Colonic mucosa (tissue), 4 donors: ENCODE results near the gene ADARB2. TPM values are rescaled to one million over a fixed set of nuclear protein-coding genes. Genes with fewer than 3 reads are reported as not detected.

Experiments
- DNase-seq: peaks from one replicate; pipeline ENCODE4 v3.0.0-alpha.2; 2020
- H3K27ac ChIP-seq: fragments of 200-600 bp; one replicate; pipeline ENCODE4 v1.8.0; 2021
- H3K27me3 ChIP-seq: fragments of 200-600 bp; one replicate; pipeline ENCODE4 v1.8.0; 2021
- H3K36me3 ChIP-seq: fragments of 200-600 bp; one replicate; pipeline ENCODE4 v1.8.0; 2021
- H3K4me1 ChIP-seq: fragments of 200-600 bp; one replicate; pipeline ENCODE4 v1.8.0; 2021; ENCODE audit warnings: mild to moderate bottlenecking
- H3K4me3 ChIP-seq: fragments of 200-600 bp; one replicate; pipeline ENCODE4 v1.8.0; 2021
- H3K9ac ChIP-seq, 2 donors: one replicate each; pipeline ENCODE4 v1.7.0; 2013; ENCODE audit warnings: control low read depth in 2 of 2, low read depth in 2 of 2, low read length in 2 of 2
- H3K9me3 ChIP-seq: fragments of 200-600 bp; one replicate; pipeline ENCODE4 v1.8.0; 2021
- intact Hi-C: fragments of 100-400 bp; cut with DNase I; formaldehyde crosslinking; loops from one replicate; pipeline ENCODE4 v1.14.1; 2022
- total RNA-seq, 2 donors: library from RNA; stranded (reverse); fragmentation: NEBNext Ultra II Directional in 1 of 2; extraction: Animal tissue kit (Norgen Biotek cat#: 25700) in 1 of 2; gene quantifications; one replicate each; pipeline ENCODE4 v1.2.1, GENCODE V29; 2021
- TF ChIP-seq, protein P1 (sequence below): fragments of 200-600 bp; IDR thresholded peaks from one replicate; pipeline ENCODE4 v1.8.0; 2022; ENCODE audit warnings: antibody characterized with exemption, mild to moderate bottlenecking
- donor health status: healthy.
- donor health status: DM: no; HTN: no; CAD: no.
- donor health status: DM: no; HTN: no; CAD: no.

ADARB2 gene
- total RNA-seq, 2 donors from 2014 or later, result 0.19 TPM; not detected in 1

DNA sequence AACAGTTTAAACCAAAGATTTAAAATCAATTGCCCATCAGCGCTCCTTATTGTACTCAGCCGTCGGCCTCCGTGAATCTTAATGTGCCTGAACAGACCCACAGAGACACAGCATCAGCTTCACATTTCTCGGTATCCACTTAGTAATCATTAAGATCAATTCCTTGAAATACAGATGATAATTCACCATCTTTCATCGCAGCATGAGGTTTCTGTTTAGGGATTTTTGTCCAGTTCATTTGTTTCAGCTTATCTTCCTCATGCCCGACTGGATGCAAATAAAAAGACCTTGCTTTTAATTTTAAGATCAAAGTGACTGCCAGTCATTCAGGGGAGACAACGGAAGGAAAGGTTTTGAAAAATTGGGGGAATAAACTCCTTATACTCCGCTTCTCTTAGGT lies 473.3 kb downstream of the ADARB2 start:
- no peak for DNase-seq
- Histone ChIP-seq H3K27ac (no peak overlapping the region), H3K4me3 (no peak overlapping the region), H3K9ac (no peak overlapping the region), H3K9me3 (no peaks in the 10 kb centered on the region), H3K4me1 (no peaks in the 10 kb centered on the region), H3K36me3 (no peaks in the 10 kb centered on the region), H3K27me3 (no peaks in the 10 kb centered on the region)
- intact Hi-C loops, result no loop called here
- TF ChIP-seq, protein P1, sequence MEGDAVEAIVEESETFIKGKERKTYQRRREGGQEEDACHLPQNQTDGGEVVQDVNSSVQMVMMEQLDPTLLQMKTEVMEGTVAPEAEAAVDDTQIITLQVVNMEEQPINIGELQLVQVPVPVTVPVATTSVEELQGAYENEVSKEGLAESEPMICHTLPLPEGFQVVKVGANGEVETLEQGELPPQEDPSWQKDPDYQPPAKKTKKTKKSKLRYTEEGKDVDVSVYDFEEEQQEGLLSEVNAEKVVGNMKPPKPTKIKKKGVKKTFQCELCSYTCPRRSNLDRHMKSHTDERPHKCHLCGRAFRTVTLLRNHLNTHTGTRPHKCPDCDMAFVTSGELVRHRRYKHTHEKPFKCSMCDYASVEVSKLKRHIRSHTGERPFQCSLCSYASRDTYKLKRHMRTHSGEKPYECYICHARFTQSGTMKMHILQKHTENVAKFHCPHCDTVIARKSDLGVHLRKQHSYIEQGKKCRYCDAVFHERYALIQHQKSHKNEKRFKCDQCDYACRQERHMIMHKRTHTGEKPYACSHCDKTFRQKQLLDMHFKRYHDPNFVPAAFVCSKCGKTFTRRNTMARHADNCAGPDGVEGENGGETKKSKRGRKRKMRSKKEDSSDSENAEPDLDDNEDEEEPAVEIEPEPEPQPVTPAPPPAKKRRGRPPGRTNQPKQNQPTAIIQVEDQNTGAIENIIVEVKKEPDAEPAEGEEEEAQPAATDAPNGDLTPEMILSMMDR, result no peak

DNA sequence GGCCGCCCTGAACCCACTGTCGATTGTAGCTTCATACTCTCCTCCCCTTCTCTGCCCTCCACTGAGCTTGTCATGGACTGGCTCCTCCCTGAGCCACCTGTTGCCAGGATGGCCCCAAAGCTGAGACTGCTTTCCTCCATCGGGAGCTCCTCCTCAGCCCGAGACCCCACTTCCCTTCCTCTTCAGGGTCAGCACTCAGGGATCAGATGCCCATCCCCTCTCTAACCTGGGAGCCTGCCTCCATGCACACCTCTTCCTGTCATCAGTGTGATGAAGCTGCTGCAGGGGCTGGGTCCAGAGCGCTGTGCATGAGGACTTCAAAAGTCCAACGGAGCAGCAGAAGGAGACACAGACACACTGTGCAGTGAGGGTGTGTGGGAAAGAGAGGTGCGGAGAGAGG lies 480.1 kb downstream of the ADARB2 start:
- H3K36me3 ChIP-seq, result no peaks in the 10 kb centered on the region
- H3K9me3 ChIP-seq, result no peaks in the 10 kb centered on the region
- no peaks in the 10 kb centered on the region for H3K4me1 ChIP-seq
- TF ChIP-seq, protein P1, result no peak
- no peak overlapping the region for H3K4me3 ChIP-seq
- H3K27me3 ChIP-seq, result no peaks in the 10 kb centered on the region
- H3K9ac ChIP-seq, result no peak overlapping the region
- intact Hi-C loops, result no loop called here
- no peak for DNase-seq
- H3K27ac ChIP-seq, result no peak overlapping the region

DNA sequence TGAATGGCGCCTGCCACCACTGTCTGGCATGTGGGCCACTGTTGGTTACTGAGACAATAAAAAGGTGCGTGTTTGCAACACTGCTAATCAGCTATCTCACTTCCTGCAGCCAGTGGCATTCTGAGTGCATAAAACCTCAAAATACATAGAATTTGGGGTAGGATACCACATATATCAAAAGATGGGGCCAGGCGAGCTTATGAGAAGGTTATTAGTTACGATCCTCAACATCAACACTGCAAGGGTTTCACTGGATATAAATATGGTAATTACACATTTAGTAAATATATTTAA lies 480.9 kb downstream of the ADARB2 start:
- no peak overlapping the region for H3K9ac ChIP-seq
- intact Hi-C loops, result no loop called here
- H3K9me3 ChIP-seq, result no peaks in the 10 kb centered on the region
- TF ChIP-seq, protein P1, result no peak
- no peaks in the 10 kb centered on the region for H3K4me1 ChIP-seq
- H3K36me3 ChIP-seq, result no peaks in the 10 kb centered on the region
- H3K27ac ChIP-seq, result no peak overlapping the region
- no peak for DNase-seq
- H3K4me3 ChIP-seq, result no peak overlapping the region
- no peaks in the 10 kb centered on the region for H3K27me3 ChIP-seq

DNA sequence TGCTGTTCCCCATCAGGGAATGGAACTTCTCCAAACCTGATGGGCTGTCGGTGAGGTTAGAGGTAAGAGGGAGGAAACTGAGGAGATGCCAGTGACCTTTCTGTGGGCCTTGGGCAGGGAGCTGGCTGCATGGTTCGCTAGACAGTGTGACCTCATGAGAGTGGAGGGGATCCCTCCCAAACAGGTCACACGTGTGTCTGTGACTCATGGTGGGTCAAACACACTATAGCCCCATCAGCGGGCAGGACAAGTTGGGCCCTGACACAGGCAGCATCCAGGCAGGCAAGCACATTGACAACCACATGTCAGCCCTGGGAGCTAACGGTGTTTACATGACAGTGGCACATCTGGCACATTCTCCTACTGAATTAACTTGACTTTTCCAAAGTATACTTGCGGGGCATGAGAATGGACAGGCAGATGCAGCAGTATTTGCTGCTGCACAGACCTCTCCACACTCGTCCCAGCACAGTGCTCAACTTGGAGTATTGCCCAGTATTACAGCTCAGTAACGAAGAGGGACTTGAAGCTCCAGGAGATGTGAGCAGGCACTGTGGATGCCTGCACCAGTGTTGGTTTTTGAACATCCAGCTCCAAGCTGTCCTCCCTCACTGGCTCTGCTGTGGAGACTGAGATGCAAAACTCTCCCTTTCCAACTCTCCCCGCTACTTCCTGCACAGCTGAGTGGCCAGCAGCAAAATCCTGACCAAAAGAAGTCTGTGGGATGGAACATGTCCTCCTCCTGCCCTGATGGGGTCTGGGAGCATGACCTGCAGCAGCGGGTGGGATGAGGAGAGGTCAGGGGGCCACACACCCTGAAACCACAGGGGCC lies 481.5 kb downstream of the ADARB2 start:
- Histone ChIP-seq H3K9me3 (no peaks in the 10 kb centered on the region), H3K36me3 (no peaks in the 10 kb centered on the region), H3K9ac (no peak overlapping the region), H3K4me1 (no peaks in the 10 kb centered on the region), H3K4me3 (no peak overlapping the region), H3K27me3 (no peaks in the 10 kb centered on the region), H3K27ac (no peak overlapping the region)
- intact Hi-C loops, result no loop called here
- no peak for DNase-seq
- TF ChIP-seq, protein P1, result no peak

DNA sequence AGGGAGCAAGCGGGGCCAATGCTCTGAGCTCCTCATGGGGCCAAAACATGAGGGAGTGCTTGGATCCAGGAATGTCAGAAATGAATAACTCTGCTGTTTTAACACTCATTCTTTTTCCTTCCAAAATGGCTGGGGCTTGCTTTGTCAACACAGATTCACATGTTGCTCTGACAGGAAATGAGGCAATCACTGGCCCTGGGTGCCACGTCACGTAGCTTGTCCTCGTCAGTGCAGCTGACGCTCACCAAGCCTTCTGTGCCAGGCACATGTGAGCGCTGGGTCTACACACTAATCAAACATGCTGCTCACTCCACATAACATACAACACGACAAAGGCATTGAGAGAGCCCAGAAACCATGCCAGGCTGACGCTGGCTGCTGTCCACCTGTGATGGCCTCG lies 482.2 kb downstream of the ADARB2 start:
- TF ChIP-seq, protein P1, result no peak
- DNase-seq, result no peak

More for the DNA sequence above, 482.2 kb downstream of the ADARB2 start:
- no peak overlapping the region for H3K9ac ChIP-seq
- H3K36me3 ChIP-seq, result no peaks in the 10 kb centered on the region
- H3K27ac ChIP-seq, result no peak overlapping the region
- no peak overlapping the region for H3K4me3 ChIP-seq
- H3K4me1 ChIP-seq, result no peaks in the 10 kb centered on the region
- no peaks in the 10 kb centered on the region for H3K27me3 ChIP-seq
- no peaks in the 10 kb centered on the region for H3K9me3 ChIP-seq
- intact Hi-C loops, result no loop called here
